Astrocyte (in vitro differentiated cells and primary cell): ENCODE results near the gene RANBP10. TPM values are rescaled to one million over a fixed set of nuclear protein-coding genes. Genes with fewer than 3 reads are reported as not detected.

Experiments
- DNase-seq: peaks from one replicate; pipeline ENCODE4 v3.0.0-alpha.2; 2010; ENCODE audit warnings: low read depth
- FAIRE-seq: peaks from 2 replicates; lab custom pipeline; 2011; peaks lifted over from hg19 to GRCh38; lab: Jason Lieb, UNC
- H2AFZ ChIP-seq: 2 replicates; pipeline ENCODE4 v1.6.0; 2012; ENCODE audit warnings: low read depth, low read length, inconsistent platforms
- H3K27ac ChIP-seq: 2 replicates; pipeline ENCODE4 v1.5.1; 2011; ENCODE audit warnings: low read depth, low read length, inconsistent platforms
- H3K27me3 ChIP-seq: 2 replicates; pipeline ENCODE4 v1.6.0; 2011; ENCODE audit warnings: low read length, inconsistent platforms; ENCODE audit not compliant: insufficient read depth
- H3K36me3 ChIP-seq: 2 replicates; pipeline ENCODE4 v1.5.1; 2011; ENCODE audit warnings: low read length, inconsistent platforms; ENCODE audit not compliant: insufficient read depth
- H3K4me1 ChIP-seq: 2 replicates; pipeline ENCODE4 v1.5.1; 2011; ENCODE audit warnings: low read length, inconsistent platforms; ENCODE audit not compliant: insufficient read depth
- H3K4me2 ChIP-seq: 2 replicates; pipeline ENCODE4 v1.6.0; 2012; ENCODE audit warnings: low read length, inconsistent platforms
- H3K4me3 ChIP-seq: 2 replicates; pipeline ENCODE4 v1.5.1; 2011; ENCODE audit warnings: low read depth, mild to moderate bottlenecking, low read length, inconsistent platforms; ENCODE audit not compliant: insufficient read depth
- H3K79me2 ChIP-seq: 2 replicates; pipeline ENCODE4 v1.6.0; 2012; ENCODE audit warnings: mild to moderate bottlenecking, low read length, inconsistent platforms; ENCODE audit not compliant: insufficient read depth
- H3K9ac ChIP-seq: 2 replicates; pipeline ENCODE4 v1.6.0; 2012; ENCODE audit warnings: mild to moderate bottlenecking, low read length, inconsistent platforms
- H3K9me3 ChIP-seq: 2 replicates; pipeline ENCODE4 v1.5.1; 2012; ENCODE audit warnings: low read depth, mild to moderate bottlenecking, low read length, inconsistent platforms; ENCODE audit not compliant: insufficient read depth
- H4K20me1 ChIP-seq: 2 replicates; pipeline ENCODE4 v1.6.0; 2012; ENCODE audit warnings: low read length, inconsistent platforms; ENCODE audit not compliant: insufficient read depth
- H3K27ac Mint-ChIP-seq: one replicate; pipeline ENCODE4 v1.8.0; 2021; ENCODE audit warnings: mild to moderate bottlenecking, mixed read lengths; ENCODE audit not compliant: unreplicated experiment
- H3K27me3 Mint-ChIP-seq: one replicate; pipeline ENCODE4 v1.8.0; 2021; ENCODE audit warnings: low read depth, mixed read lengths; ENCODE audit not compliant: unreplicated experiment
- H3K36me3 Mint-ChIP-seq: one replicate; pipeline ENCODE4 v1.8.0; 2021; ENCODE audit warnings: low read depth, mixed read lengths; ENCODE audit not compliant: unreplicated experiment
- H3K4me1 Mint-ChIP-seq: one replicate; pipeline ENCODE4 v1.8.0; 2021; ENCODE audit warnings: low read depth, mixed read lengths; ENCODE audit not compliant: unreplicated experiment
- H3K4me3 Mint-ChIP-seq: one replicate; pipeline ENCODE4 v1.8.0; 2021; ENCODE audit warnings: mild to moderate bottlenecking, moderate library complexity, mixed read lengths; ENCODE audit not compliant: unreplicated experiment
- H3K9me3 Mint-ChIP-seq: one replicate; pipeline ENCODE4 v1.8.0; 2021; ENCODE audit warnings: mild to moderate bottlenecking, mixed read lengths; ENCODE audit not compliant: unreplicated experiment
- EZH2 ChIP-seq: IDR thresholded peaks from 2 replicates; pipeline ENCODE4 v1.6.1; 2012; ENCODE audit warnings: mild to moderate bottlenecking, low read length, inconsistent platforms; ENCODE audit not compliant: insufficient read depth
- total RNA-seq: library from RNA; stranded (reverse); gene quantifications from 2 replicates; pipeline ENCODE4 v1.2.1, GENCODE V29; 2021
- TF ChIP-seq, protein P1 (sequence below): IDR thresholded peaks from 2 replicates; pipeline ENCODE4 v1.5.1; 2011; ENCODE audit warnings: low read depth, mild to moderate bottlenecking, inconsistent platforms, low read length, moderate library complexity; ENCODE audit not compliant: insufficient read depth

The RANBP10 gene
- total RNA-seq, 1 donor from 2014 or later, result 14.2 TPM

DNA sequence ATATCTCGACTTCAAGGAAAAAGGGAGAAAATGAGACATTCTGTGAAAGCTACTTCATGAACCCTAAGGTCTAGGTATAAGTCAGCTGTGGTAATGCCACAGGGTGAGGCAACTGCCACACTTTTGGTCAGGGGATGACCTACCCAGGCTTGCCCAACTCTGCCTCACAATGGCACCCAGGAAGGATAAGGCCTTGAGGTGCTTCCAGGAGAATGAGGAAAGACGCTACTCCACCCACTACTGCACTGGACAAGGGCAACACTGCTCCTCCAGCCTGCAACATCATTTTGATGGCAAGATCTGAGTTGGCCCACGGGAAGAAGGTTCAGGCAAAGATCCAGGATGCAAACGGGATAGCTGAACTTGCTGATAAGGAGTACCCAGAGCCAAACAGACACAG, 65.2 kb downstream of the RANBP10 start:
- peaks cover 6% of the 10 kb centered on the region for H3K36me3 ChIP-seq
- H3K27me3 ChIP-seq, result no peaks in the 10 kb centered on the region
- no peak overlapping the region for H3K4me2 ChIP-seq
- no peak overlapping the region for H3K9ac ChIP-seq
- no peak for FAIRE-seq
- H3K4me1 Mint-ChIP-seq, result no peaks in the 10 kb centered on the region
- no peaks in the 10 kb centered on the region for H3K79me2 ChIP-seq
- no peaks in the 10 kb centered on the region for H3K4me1 ChIP-seq
- H3K4me3 Mint-ChIP-seq, result no peak overlapping the region
- H2AFZ ChIP-seq, result no peak overlapping the region
- no peak overlapping the region for H3K4me3 ChIP-seq
- H3K9me3 Mint-ChIP-seq, result no peaks in the 10 kb centered on the region
- H3K9me3 ChIP-seq, result no peaks in the 10 kb centered on the region
- no peak overlapping the region for H3K27ac ChIP-seq
- H3K27ac Mint-ChIP-seq, result no peak overlapping the region
- DNase-seq, result no peak
- H3K36me3 Mint-ChIP-seq, result peaks cover 38% of the 10 kb centered on the region
- no peaks in the 10 kb centered on the region for H3K27me3 Mint-ChIP-seq
- peaks cover 19% of the 10 kb centered on the region for H4K20me1 ChIP-seq
- TF ChIP-seq EZH2, result no peak
- TF ChIP-seq, protein P1, sequence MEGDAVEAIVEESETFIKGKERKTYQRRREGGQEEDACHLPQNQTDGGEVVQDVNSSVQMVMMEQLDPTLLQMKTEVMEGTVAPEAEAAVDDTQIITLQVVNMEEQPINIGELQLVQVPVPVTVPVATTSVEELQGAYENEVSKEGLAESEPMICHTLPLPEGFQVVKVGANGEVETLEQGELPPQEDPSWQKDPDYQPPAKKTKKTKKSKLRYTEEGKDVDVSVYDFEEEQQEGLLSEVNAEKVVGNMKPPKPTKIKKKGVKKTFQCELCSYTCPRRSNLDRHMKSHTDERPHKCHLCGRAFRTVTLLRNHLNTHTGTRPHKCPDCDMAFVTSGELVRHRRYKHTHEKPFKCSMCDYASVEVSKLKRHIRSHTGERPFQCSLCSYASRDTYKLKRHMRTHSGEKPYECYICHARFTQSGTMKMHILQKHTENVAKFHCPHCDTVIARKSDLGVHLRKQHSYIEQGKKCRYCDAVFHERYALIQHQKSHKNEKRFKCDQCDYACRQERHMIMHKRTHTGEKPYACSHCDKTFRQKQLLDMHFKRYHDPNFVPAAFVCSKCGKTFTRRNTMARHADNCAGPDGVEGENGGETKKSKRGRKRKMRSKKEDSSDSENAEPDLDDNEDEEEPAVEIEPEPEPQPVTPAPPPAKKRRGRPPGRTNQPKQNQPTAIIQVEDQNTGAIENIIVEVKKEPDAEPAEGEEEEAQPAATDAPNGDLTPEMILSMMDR, result no peak

DNA sequence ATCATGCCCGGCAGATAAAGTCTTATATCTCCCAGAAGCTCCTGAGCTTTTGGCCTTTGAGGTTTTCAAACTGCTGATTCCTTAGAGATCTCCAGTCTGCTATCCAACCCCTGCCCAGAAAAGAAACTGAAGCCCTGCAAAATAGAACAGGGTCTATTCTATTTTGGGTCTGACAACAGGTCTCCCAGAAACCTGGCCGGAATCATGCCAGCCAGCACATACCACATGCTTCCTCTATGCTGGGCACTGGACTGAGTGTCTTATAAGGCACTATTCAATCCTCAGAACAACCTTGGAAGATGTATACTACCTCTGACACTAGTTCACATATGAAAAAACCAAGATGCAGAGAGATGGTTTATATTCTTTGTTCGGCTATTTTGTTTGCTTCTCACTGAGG, 66.0 kb downstream of the RANBP10 start:
- FAIRE-seq (no peak), DNase-seq (no peak)
- Histone ChIP-seq H3K4me3 (no peak overlapping the region), H3K9ac (no peak overlapping the region), H3K9me3 (no peaks in the 10 kb centered on the region), H4K20me1 (peaks cover 22% of the 10 kb centered on the region), H3K4me1 (no peaks in the 10 kb centered on the region), H3K36me3 (peaks cover 6% of the 10 kb centered on the region), H3K79me2 (no peaks in the 10 kb centered on the region), H2AFZ (no peak overlapping the region), H3K27me3 (no peaks in the 10 kb centered on the region), H3K4me2 (no peak overlapping the region), H3K27ac (no peak overlapping the region)
- Mint-ChIP-seq H3K9me3 (no peaks in the 10 kb centered on the region), H3K27me3 (no peaks in the 10 kb centered on the region), H3K36me3 (peaks cover 40% of the 10 kb centered on the region), H3K4me3 (no peak overlapping the region), H3K4me1 (no peaks in the 10 kb centered on the region), H3K27ac (no peak overlapping the region)
- TF ChIP-seq, protein P1, result no peak

DNA sequence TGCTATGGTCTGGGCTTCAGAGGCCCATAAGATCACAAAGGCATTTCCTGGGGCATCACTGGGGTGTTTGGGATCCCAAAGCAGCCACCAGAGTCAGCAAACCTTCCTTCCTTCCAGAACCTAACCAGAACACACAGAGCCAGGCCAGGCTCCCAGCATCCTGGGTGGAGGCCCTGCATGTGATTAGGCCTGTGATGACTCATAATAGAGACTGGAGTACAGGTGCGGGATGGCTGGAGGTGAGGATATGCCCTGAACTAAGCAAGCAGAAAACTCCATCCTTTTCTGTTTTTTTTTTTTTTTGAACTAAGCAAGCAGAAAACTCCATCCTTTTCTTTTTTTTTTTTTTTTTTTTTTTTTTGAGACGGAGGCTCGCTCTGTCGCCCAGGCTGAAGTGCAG, 69.5 kb downstream of the RANBP10 start:
- no peaks in the 10 kb centered on the region for H3K27me3 ChIP-seq
- DNase-seq (no peak), FAIRE-seq (no peak)
- peaks cover 30% of the 10 kb centered on the region for H3K36me3 Mint-ChIP-seq
- peaks cover 16% of the 10 kb centered on the region for H4K20me1 ChIP-seq
- no peaks in the 10 kb centered on the region for H3K9me3 ChIP-seq
- peaks cover 6% of the 10 kb centered on the region for H3K36me3 ChIP-seq
- no peak for TF ChIP-seq EZH2
- TF ChIP-seq, protein P1, result no peak
- no peaks in the 10 kb centered on the region for H3K79me2 ChIP-seq
- no peaks in the 10 kb centered on the region for H3K27me3 Mint-ChIP-seq
- no peak overlapping the region for H3K27ac Mint-ChIP-seq
- no peaks in the 10 kb centered on the region for H3K9me3 Mint-ChIP-seq
- no peaks in the 10 kb centered on the region for H3K4me1 Mint-ChIP-seq
- no peaks in the 10 kb centered on the region for H3K4me1 ChIP-seq
- no peak overlapping the region for H3K9ac ChIP-seq
- H3K4me3 Mint-ChIP-seq, result no peak overlapping the region
- H2AFZ ChIP-seq, result no peak overlapping the region
- no peak overlapping the region for H3K4me2 ChIP-seq
- no peak overlapping the region for H3K27ac ChIP-seq
- H3K4me3 ChIP-seq, result no peak overlapping the region
